Spleen (tissue), 11 donors: Measurements from ENCODE around the gene DGCR6. TPM values are rescaled to one million over a fixed set of nuclear protein-coding genes. Genes with fewer than 3 reads are reported as not detected.
A peak's percentile ranks its signal among the peaks of the same experiment; 100 is the strongest.
"Not testable (repeated sequence)": the region's sequence is repeated elsewhere in the genome, so short reads cannot be mapped to it uniquely, and the experiment has no call there.

Source experiments
- DNase-seq: peaks from one replicate; pipeline ENCODE4 v3.0.0-alpha.2; 2020
- H3K27ac ChIP-seq, 8 donors: fragments of 200-600 bp; sonication (generic) in 7 of 8; 1 replicate in 4 of 8; 2 replicates in 4 of 8; pipeline versions ENCODE4 v1.5.0 to v1.8.0; 2016 to 2021; ENCODE audit warnings: inconsistent platforms in 4 of 8, mild to moderate bottlenecking in 4 of 8, moderate library complexity in 1 of 8
- H3K27me3 ChIP-seq, 7 donors: fragments of 200-600 bp; sonication (generic) in 6 of 7; replicated peaks in 1 of 7; 1 replicate in 4 of 7; 2 replicates in 3 of 7; pipeline versions ENCODE4 v1.5.0 to v1.8.0; 2016 to 2021; ENCODE audit warnings: inconsistent platforms in 3 of 7, mild to moderate bottlenecking in 1 of 7
- H3K36me3 ChIP-seq, 6 donors: fragments of 200-600 bp; sonication (generic) in 5 of 6; 1 replicate in 4 of 6; 2 replicates in 2 of 6; pipeline versions ENCODE4 v1.5.0 to v1.8.0; 2016 to 2021; ENCODE audit warnings: inconsistent platforms in 2 of 6
- H3K4me1 ChIP-seq, 6 donors: fragments of 200-600 bp; sonication (generic) in 5 of 6; 1 replicate in 3 of 6; 2 replicates in 3 of 6; pipeline versions ENCODE4 v1.5.0 to v1.8.0; 2016 to 2021; ENCODE audit warnings: inconsistent platforms in 3 of 6
- H3K4me3 ChIP-seq, 8 donors: fragments of 200-600 bp; sonication (generic) in 7 of 8; 1 replicate in 4 of 8; 2 replicates in 4 of 8; pipeline versions ENCODE4 v1.5.0 to v1.8.0; 2016 to 2021; ENCODE audit warnings: inconsistent platforms in 4 of 8, mild to moderate bottlenecking in 4 of 8, moderate library complexity in 2 of 8
- H3K9me3 ChIP-seq, 8 donors: fragments of 200-600 bp; sonication (generic) in 7 of 8; 1 replicate in 4 of 8; 2 replicates in 4 of 8; pipeline versions ENCODE4 v1.5.0 to v1.8.0; 2016 to 2021; ENCODE audit warnings: inconsistent platforms in 4 of 8
- POLR2A ChIP-seq, 3 donors: fragments of 450-650 bp; IDR thresholded peaks; one replicate each; pipeline ENCODE4 v1.5.1; 2017; ENCODE audit warnings: antibody characterized with exemption in 3 of 3, mild to moderate bottlenecking in 1 of 3
- POLR2AphosphoS5 ChIP-seq, 3 donors: sonication (generic); formaldehyde crosslinking; IDR thresholded peaks; one replicate each; pipeline ENCODE4 v1.5.1; 2017; ENCODE audit warnings: antibody characterized with exemption in 3 of 3
- WGBS, 5 donors: extraction: QIAGEN DNeasy Blood & Tissue Kit in 3 of 5; methylation state at CpG; one replicate each; pipeline versions ENCODE4 v1.1.5 to v1.1.7; 2013 to 2018; 5-methylcytosine and 5-hydroxymethylcytosine counted together
- intact Hi-C: fragments of 100-400 bp; cut with DNase I; formaldehyde crosslinking; loops from one replicate; pipeline ENCODE4 v1.15.0; 2023; ENCODE audit warnings: low total_unique reads
- polyA plus RNA-seq, 3 donors: library from polyadenylated mRNA; stranded (reverse); fragments of 200-250 nt; gene quantifications; one replicate each; pipeline ENCODE4 v1.2.1, GENCODE V29; 2013
- total RNA-seq, 7 donors: library from RNA; depleted of rRNA in 3 of 7; stranded (reverse); fragments of >200 nt in 3 of 7; fragmentation: NEBNext Ultra II Directional in 4 of 7; extraction: Animal tissue kit (Norgen Biotek cat#: 25700) in 4 of 7; gene quantifications; one replicate each; pipeline versions ENCODE4 v1.1.0 to v1.2.1, GENCODE V29; 2016 to 2021
- TF ChIP-seq, protein P1 (sequence below), 11 experiments: fragments of 200-600 bp in 7 of 11; fragments of 450-650 bp in 4 of 11; sonication (generic) in 4 of 11; IDR thresholded peaks in 8 of 11; conservative IDR thresholded peaks in 3 of 11; 1 replicate in 7 of 11; 2 replicates in 4 of 11; pipeline versions ENCODE4 v1.4.0 to v1.8.0; 2016 to 2021; ENCODE audit warnings: antibody characterized with exemption in 11 of 11, inconsistent platforms in 4 of 11, mild to moderate bottlenecking in 1 of 11
- donor health status: healthy with polysubstance abuse.
- donor health status: DM: no; HTN: no; CAD: no; lungs with moderate emphysema.
- donor health status: DM: no; HTN: no; CAD: no.
- donor health status: Bipolar disorder and iron deficiency.
- donor health status: healthy.
- donor health status: DM: no; HTN: no; CAD: no.
- donor health status: DM: yes; HTN: yes; CAD: no.

DGCR6 gene
- total and polyA plus RNA-seq, 10 donors, result 0.46 to 5.3 (median 1.5) TPM

DNA sequence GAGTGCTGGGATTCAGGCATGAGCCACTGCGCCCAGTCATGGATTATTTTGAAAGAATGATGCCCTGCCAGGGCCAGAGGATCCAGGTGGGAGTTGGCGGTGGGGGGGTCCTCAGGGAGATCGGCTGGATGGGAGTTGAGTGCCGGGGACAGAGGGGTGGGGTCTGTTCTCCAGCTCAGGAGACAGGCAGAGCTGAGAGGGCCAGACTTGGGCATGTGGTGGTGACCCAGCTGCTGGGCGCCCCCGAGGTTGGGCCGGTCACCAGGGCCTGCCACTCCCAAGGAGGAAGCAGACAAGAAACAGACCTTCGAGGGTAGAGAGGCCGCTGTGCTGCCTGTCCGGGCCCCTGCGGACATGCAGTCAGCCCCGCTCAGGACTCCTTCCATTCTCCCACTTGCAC lies 41.8 kb downstream of the DGCR6 start:
- Histone ChIP-seq H3K4me3 (no peak overlapping the region), H3K9me3 (no peaks in the 10 kb centered on the region), H3K36me3 (no peaks in the 10 kb centered on the region), H3K4me1 (no peaks in the 10 kb centered on the region), H3K27me3 (peaks cover 0 to 37% (median 0%) of the 10 kb centered on the region in 7 donors), H3K27ac (no peak overlapping the region)
- intact Hi-C loops, result no loop called here
- TF ChIP-seq, protein P1, sequence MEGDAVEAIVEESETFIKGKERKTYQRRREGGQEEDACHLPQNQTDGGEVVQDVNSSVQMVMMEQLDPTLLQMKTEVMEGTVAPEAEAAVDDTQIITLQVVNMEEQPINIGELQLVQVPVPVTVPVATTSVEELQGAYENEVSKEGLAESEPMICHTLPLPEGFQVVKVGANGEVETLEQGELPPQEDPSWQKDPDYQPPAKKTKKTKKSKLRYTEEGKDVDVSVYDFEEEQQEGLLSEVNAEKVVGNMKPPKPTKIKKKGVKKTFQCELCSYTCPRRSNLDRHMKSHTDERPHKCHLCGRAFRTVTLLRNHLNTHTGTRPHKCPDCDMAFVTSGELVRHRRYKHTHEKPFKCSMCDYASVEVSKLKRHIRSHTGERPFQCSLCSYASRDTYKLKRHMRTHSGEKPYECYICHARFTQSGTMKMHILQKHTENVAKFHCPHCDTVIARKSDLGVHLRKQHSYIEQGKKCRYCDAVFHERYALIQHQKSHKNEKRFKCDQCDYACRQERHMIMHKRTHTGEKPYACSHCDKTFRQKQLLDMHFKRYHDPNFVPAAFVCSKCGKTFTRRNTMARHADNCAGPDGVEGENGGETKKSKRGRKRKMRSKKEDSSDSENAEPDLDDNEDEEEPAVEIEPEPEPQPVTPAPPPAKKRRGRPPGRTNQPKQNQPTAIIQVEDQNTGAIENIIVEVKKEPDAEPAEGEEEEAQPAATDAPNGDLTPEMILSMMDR (IDR thresholded peaks at IDR 0.05 in 8 of 11, conservative IDR thresholded peaks at IDR 0.05 in 3 of 11), result no peak
- no peak for TF ChIP-seq POLR2A (IDR thresholded peaks at IDR 0.05)
- no peak for TF ChIP-seq POLR2AphosphoS5 (IDR thresholded peaks at IDR 0.05)
- 71 to 77% (median 73%) methylated on average over 9 to 12 of the region's 12 CpGs for WGBS, 5 donors
- no peak for DNase-seq

DNA sequence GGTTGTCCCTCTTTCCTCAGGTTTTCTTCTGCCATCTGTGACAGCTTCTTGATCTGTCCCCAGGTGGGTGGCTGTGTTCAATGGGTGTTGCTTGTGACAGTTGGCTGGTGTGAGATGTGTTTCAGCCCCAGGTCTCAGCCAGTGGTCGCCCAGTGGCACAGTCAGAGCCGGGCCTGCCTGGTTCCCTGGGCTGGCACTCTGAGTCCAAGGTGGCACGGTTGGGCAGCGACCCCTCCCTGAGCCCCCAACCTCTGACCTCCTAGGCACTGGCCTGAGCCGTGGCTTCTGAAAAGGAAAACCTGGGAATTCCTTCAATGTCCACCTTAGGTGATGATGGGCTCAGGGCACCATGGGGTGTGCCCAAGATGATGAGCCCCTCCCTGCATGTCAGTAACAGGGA lies 44.0 kb downstream of the DGCR6 start:
- no peak for DNase-seq
- TF ChIP-seq POLR2AphosphoS5 (IDR thresholded peaks at IDR 0.05) (no peak), POLR2A (IDR thresholded peaks at IDR 0.05) (no peak)
- TF ChIP-seq, protein P1 (IDR thresholded peaks at IDR 0.05 in 8 of 11, conservative IDR thresholded peaks at IDR 0.05 in 3 of 11), result no peak
- H3K4me1 ChIP-seq, result no peaks in the 10 kb centered on the region
- H3K36me3 ChIP-seq, result no peaks in the 10 kb centered on the region
- H3K9me3 ChIP-seq, result no peaks in the 10 kb centered on the region
- intact Hi-C loops, result no loop called here
- H3K4me3 ChIP-seq, result no peak overlapping the region
- peaks cover 0 to 51% (median 0%) of the 10 kb centered on the region in 7 donors for H3K27me3 ChIP-seq
- 70 to 87% (median 84%) methylated on average over 4 to 5 of the region's 5 CpGs for WGBS, 5 donors
- H3K27ac ChIP-seq, result no peak overlapping the region

DNA sequence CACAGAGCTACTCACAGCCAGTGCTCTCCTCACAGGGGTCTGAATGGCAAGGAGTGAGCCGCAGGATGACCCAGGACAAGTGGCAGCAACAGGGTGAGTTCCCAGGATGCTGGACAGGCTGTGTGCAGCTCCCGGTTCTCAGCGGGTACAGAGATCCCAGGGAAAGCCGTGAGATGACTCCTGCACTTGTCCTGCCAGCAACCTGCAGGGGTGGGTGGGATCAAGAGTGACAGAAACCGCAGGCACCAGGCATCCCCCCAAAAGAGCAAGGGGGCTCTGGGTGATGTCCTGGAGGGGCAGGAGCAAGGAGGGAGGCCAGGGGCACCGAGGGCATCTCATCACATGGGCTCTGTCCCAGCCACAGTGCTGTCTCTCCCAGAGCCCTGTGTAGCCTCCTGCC lies 45.9 kb downstream of the DGCR6 start:
- TF ChIP-seq, protein P1 (IDR thresholded peaks at IDR 0.05 in 8 of 11, conservative IDR thresholded peaks at IDR 0.05 in 3 of 11), result no peak
- TF ChIP-seq POLR2A (IDR thresholded peaks at IDR 0.05), result no peak
- TF ChIP-seq POLR2AphosphoS5 (IDR thresholded peaks at IDR 0.05), result no peak
- WGBS, 5 donors, result 60 to 95% (median 81%) methylated on average over 5 to 6 of the region's 6 CpGs
- Histone ChIP-seq H3K27ac (no peak overlapping the region), H3K4me3 (no peak overlapping the region), H3K9me3 (no peaks in the 10 kb centered on the region), H3K27me3 (peaks cover 0 to 57% (median 0%) of the 10 kb centered on the region in 7 donors), H3K4me1 (no peaks in the 10 kb centered on the region), H3K36me3 (no peaks in the 10 kb centered on the region)
- intact Hi-C loops, result no loop called here
- no peak for DNase-seq

DNA sequence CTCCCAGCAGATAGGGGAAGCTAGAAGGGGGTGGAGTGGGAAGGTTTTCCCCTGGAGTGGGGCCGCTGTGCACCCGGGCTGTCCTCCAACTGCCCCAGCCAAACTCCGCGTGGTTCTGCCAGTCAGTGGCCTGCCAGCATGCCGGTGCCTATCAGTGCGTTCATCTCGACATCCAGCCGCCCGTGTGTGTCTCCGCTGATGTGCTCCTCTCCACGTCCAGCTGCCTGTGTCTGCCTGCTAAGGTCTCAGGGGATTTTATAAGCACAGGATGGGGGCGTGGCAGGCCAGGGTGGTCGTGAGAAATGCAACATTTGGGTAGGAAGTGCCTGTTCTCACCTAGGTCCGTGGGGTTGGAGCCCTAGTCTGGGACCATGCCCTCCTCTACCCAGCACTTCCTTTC lies 47.0 kb downstream of the DGCR6 start:
- WGBS, 5 donors, result 50 to 73% (median 63%) methylated on average over 6 to 12 of the region's 14 CpGs
- H3K27ac ChIP-seq, H3K4me3 ChIP-seq, H3K4me1 ChIP-seq, intact Hi-C loops, H3K9me3 ChIP-seq, H3K36me3 ChIP-seq: not testable (repeated sequence)
- peaks cover 0 to 55% (median 0%) of the 10 kb centered on the region in 7 donors for H3K27me3 ChIP-seq
- peak; percentile 54 for DNase-seq
